K562 (cell line): ENCODE results near the gene HRAS. TPM values are rescaled to one million over a fixed set of nuclear protein-coding genes. Genes with fewer than 3 reads are reported as not detected.
A peak's percentile ranks its signal among the peaks of the same experiment; 100 is the strongest.

Experiments used
- ATAC-seq: fragments of 200-7000 bp; cut with Tn5 transposase; 3 replicates; pipeline ENCODE4 v1.9.1; 2020; ENCODE audit warnings: moderate library complexity
- BruUV-seq: library from RNA; stranded (reverse); fragments of 400-500 nt; replicated peaks from 2 replicates; lab custom pipeline; 2021; lab: Mats Ljungman, UMichigan
- CTCF ChIA-PET: fragments of 300-600 bp; formaldehyde crosslinking; extraction: SDS; loops from one replicate; lab custom pipeline; 2021; ENCODE audit warnings: low intra/inter-chr PET ratio; lab: Yijun Ruan, JAX
- POLR2A ChIA-PET: fragments of 300-600, 350-650 bp; sonication (Branson Sonifier 250); formaldehyde crosslinking; extraction: SDS; loops from one replicate; lab custom pipeline; 2021; ENCODE audit warnings: antibody characterized with exemption, inconsistent platforms; lab: Yijun Ruan, JAX
- DNase-seq, 4 experiments: peaks; one replicate each; pipeline versions ENCODE4 v3.0.0 to v3.0.0-alpha.2; 2011 to 2018; ENCODE audit warnings: low spot score in 3 of 4, mixed read lengths in 3 of 4; ENCODE audit errors: extremely low read depth in 1 of 4
- FAIRE-seq: peaks from 2 replicates; lab custom pipeline; 2011; peaks lifted over from hg19 to GRCh38; lab: Jason Lieb, UNC
- H2AFZ ChIP-seq: 2 replicates; pipeline ENCODE4 v1.6.0; 2011; ENCODE audit warnings: low read depth, low read length, control low read depth, inconsistent platforms
- H3K27ac ChIP-seq: fragments of 200-600 bp; 3 replicates; pipeline ENCODE4 v1.8.0; 2011; ENCODE audit warnings: low read depth, mild to moderate bottlenecking, control low read depth, inconsistent platforms, low read length, moderate library complexity, mixed read lengths; ENCODE audit errors: extremely low read depth
- H3K27me3 ChIP-seq, 2 experiments: fragments of 300-600 bp in 1 of 2; 2 replicates in 1 of 2; 3 replicates in 1 of 2; pipeline versions ENCODE4 v1.6.0 to v1.8.0; 2011; ENCODE audit warnings: inconsistent platforms in 2 of 2, low read length in 2 of 2, mild to moderate bottlenecking in 1 of 2, mixed read lengths in 1 of 2, moderate library complexity in 1 of 2; ENCODE audit not compliant: control insufficient read depth in 2 of 2, insufficient read depth in 2 of 2
- H3K36me3 ChIP-seq: fragments of 300-600 bp; 3 replicates; pipeline ENCODE4 v1.8.0; 2011; ENCODE audit warnings: mild to moderate bottlenecking, low read length, inconsistent platforms; ENCODE audit not compliant: control insufficient read depth, insufficient read depth
- H3K4me1 ChIP-seq, 2 experiments: fragments of 200-600 bp in 1 of 2; replicated peaks in 1 of 2; 2 replicates in 1 of 2; 3 replicates in 1 of 2; pipeline versions ENCODE4 v1.5.1 to v1.8.0; 2011; ENCODE audit warnings: inconsistent platforms in 2 of 2, low read length in 2 of 2, mild to moderate bottlenecking in 1 of 2, mixed read lengths in 1 of 2, moderate library complexity in 1 of 2; ENCODE audit not compliant: control insufficient read depth in 2 of 2, insufficient read depth in 2 of 2
- H3K4me2 ChIP-seq: 2 replicates; pipeline ENCODE4 v1.6.1; 2011; ENCODE audit warnings: low read length, control low read depth, inconsistent platforms, mixed read lengths; ENCODE audit not compliant: insufficient read depth
- H3K4me3 ChIP-seq: fragments of 200-600 bp; sonication (generic), shearing (Covaris generic); 2 replicates; pipeline ENCODE4 v1.5.1; 2016; ENCODE audit warnings: control low read depth, inconsistent platforms
- H3K79me2 ChIP-seq: fragments of 200-600 bp; 3 replicates; pipeline ENCODE4 v1.8.0; 2011; ENCODE audit warnings: low read length, inconsistent platforms; ENCODE audit not compliant: control insufficient read depth, insufficient read depth
- H3K9ac ChIP-seq, 2 experiments: 2 replicates each; pipeline versions ENCODE4 v1.6.0 to v1.6.1; 2011; ENCODE audit warnings: low read depth in 2 of 2, low read length in 2 of 2, control low read depth in 1 of 2, inconsistent platforms in 1 of 2, mild to moderate bottlenecking in 1 of 2, mixed read lengths in 1 of 2; ENCODE audit not compliant: insufficient read depth in 1 of 2
- H3K9me1 ChIP-seq: one replicate; pipeline ENCODE4 v1.6.0; 2011; ENCODE audit warnings: inconsistent platforms, mild to moderate bottlenecking, low read length, moderate library complexity; ENCODE audit not compliant: control insufficient read depth, insufficient read depth
- H3K9me3 ChIP-seq: replicated peaks from 2 replicates; pipeline ENCODE4 v1.5.1; 2011; ENCODE audit warnings: low read depth, low read length, inconsistent platforms; ENCODE audit not compliant: control insufficient read depth, insufficient read depth
- H4K20me1 ChIP-seq: replicated peaks from 2 replicates; pipeline ENCODE4 v1.6.1; 2011; ENCODE audit warnings: low read length, inconsistent platforms, mixed read lengths; ENCODE audit not compliant: control insufficient read depth, insufficient read depth
- CBFB ChIP-seq: sonication (generic); formaldehyde crosslinking; IDR thresholded peaks from 2 replicates; pipeline ENCODE4 v1.4.0; 2020; ENCODE audit warnings: mild to moderate bottlenecking, missing genetic modification reagents
- EWSR1 ChIP-seq: fragments of 450-650 bp; IDR thresholded peaks from 2 replicates; pipeline ENCODE4 v1.6.1; 2018; ENCODE audit warnings: borderline replicate concordance, mild to moderate bottlenecking, low read depth, moderate library complexity; ENCODE audit not compliant: partially characterized antibody
- GTF2A2 ChIP-seq: IDR thresholded peaks from 2 replicates; pipeline ENCODE4 v1.6.1; 2016; ENCODE audit warnings: mild to moderate bottlenecking, missing genetic modification characterization, missing compliant biosample characterization
- POLR2AphosphoS5 ChIP-seq: IDR thresholded peaks from 2 replicates; pipeline ENCODE4 v1.6.1; 2011; ENCODE audit warnings: mild to moderate bottlenecking, low read depth, low read length, moderate library complexity; ENCODE audit not compliant: control insufficient read depth, insufficient read depth
- PPARD ChIP-seq: fragments of 250-450 bp; sonication (Bioruptor Pico); IDR thresholded peaks from 2 replicates; pipeline ENCODE4 v1.8.0; 2022; ENCODE audit warnings: inconsistent platforms, mild to moderate bottlenecking, moderate library complexity
- STAT5A ChIP-seq: IDR thresholded peaks from 2 replicates; pipeline ENCODE4 v1.6.1; 2012; ENCODE audit warnings: low read length, inconsistent platforms, borderline replicate concordance
- TEAD4 ChIP-seq, 2 experiments: sonication (generic) in 1 of 2; formaldehyde crosslinking in 1 of 2; IDR thresholded peaks; 2 replicates each; pipeline versions ENCODE4 v1.6.1 to v1.8.0; 2012 to 2022; ENCODE audit warnings: borderline replicate concordance in 1 of 2, inconsistent platforms in 1 of 2, low read length in 1 of 2, mild to moderate bottlenecking in 1 of 2, missing genetic modification reagents in 1 of 2
- TGIF2 ChIP-seq: sonication (generic); formaldehyde crosslinking; IDR thresholded peaks from 2 replicates; pipeline ENCODE4 v1.8.1; 2022; ENCODE audit warnings: mild to moderate bottlenecking, missing genetic modification reagents, moderate library complexity
- THRAP3 ChIP-seq: fragments of 450-650 bp; IDR thresholded peaks from 2 replicates; pipeline ENCODE4 v1.6.1; 2016; ENCODE audit warnings: mild to moderate bottlenecking, inconsistent platforms, borderline replicate concordance
- XRCC3 ChIP-seq: fragments of 450-650 bp; IDR thresholded peaks from 2 replicates; pipeline ENCODE4 v1.6.1; 2017; ENCODE audit warnings: mild to moderate bottlenecking, moderate library complexity
- ZC3H4 ChIP-seq: sonication (generic); formaldehyde crosslinking; IDR thresholded peaks from 2 replicates; pipeline ENCODE4 v1.9.0; 2021; ENCODE audit warnings: missing genetic modification reagents, borderline replicate concordance
- ZNF507 ChIP-seq: conservative IDR thresholded peaks from 2 replicates; pipeline ENCODE4 v1.6.1; 2017; ENCODE audit warnings: missing genetic modification characterization, missing compliant biosample characterization
- ZNF707 ChIP-seq: fragments of 250-450 bp; sonication (Bioruptor Pico); conservative IDR thresholded peaks from 2 replicates; pipeline ENCODE4 v1.8.0; 2022; ENCODE audit warnings: inconsistent platforms, mild to moderate bottlenecking, moderate library complexity
- WGBS: fragments of 100-300 bp; shearing (Covaris generic); methylation state at CpG from one replicate; pipeline ENCODE4 v1.1.6; 2016; ENCODE audit warnings: low coverage, mixed read lengths; ENCODE audit not compliant: insufficient coverage; ENCODE audit errors: missing lambda C conversion rate; 5-methylcytosine and 5-hydroxymethylcytosine counted together
- in situ Hi-C: fragments of 300-500 bp; cut with MboI; formaldehyde crosslinking; loops from 4 replicates; pipeline ENCODE4 v1.15.0; 2018; ENCODE audit warnings: inconsistent platforms, mixed read lengths
- intact Hi-C: fragments of 100-400 bp; cut with micrococcal nuclease; formaldehyde crosslinking; loops from 2 replicates; pipeline ENCODE4 v1.14.2; 2022
- polyA plus RNA-seq, 8 experiments: library from polyadenylated mRNA; depleted of rRNA in 4 of 8; stranded (reverse) in 5 of 8; unstranded in 3 of 8; fragments of >200 nt; fragmentation: Nextera tagmentation in 2 of 8; fragmentation: Illumina TruSeq in 1 of 8; extraction: Ambion mirVana in 2 of 8; extraction: Trizol in 1 of 8; gene quantifications; 2 replicates each; pipeline versions ENCODE4 v1.2.1 to v1.2.3, GENCODE V29; 2011 to 2014; ENCODE audit warnings: inconsistent platforms in 1 of 8, missing spikeins in 1 of 8
- total RNA-seq, 7 experiments: library from RNA; depleted of rRNA in 6 of 7; stranded (reverse); fragments of >200 nt in 6 of 7; fragmentation: Illumina TruSeq in 2 of 7; extraction: Trizol in 2 of 7; gene quantifications; 2 replicates each; pipeline versions ENCODE4 v1.2.1 to v1.2.3, GENCODE V29; 2011 to 2021; ENCODE audit warnings: low replicate concordance in 1 of 7
- TF ChIP-seq, protein P1 (sequence below): fragments of 450-650 bp; formaldehyde crosslinking; IDR thresholded peaks from 2 replicates; pipeline ENCODE4 v1.4.0; 2020; ENCODE audit warnings: mild to moderate bottlenecking, moderate library complexity
- TF ChIP-seq, protein P2 (sequence below): conservative IDR thresholded peaks from 2 replicates; pipeline ENCODE4 v1.6.1; 2011; ENCODE audit warnings: low read depth, mild to moderate bottlenecking, low read length; ENCODE audit not compliant: control insufficient read depth

Gene HRAS
- total and polyA plus RNA-seq, 9 of the 15 experiments (the other 6 are each of a cell fraction or from before 2014, with no cell fraction given): 2.8 to 73.5 (median 29.6) TPM

DNA sequence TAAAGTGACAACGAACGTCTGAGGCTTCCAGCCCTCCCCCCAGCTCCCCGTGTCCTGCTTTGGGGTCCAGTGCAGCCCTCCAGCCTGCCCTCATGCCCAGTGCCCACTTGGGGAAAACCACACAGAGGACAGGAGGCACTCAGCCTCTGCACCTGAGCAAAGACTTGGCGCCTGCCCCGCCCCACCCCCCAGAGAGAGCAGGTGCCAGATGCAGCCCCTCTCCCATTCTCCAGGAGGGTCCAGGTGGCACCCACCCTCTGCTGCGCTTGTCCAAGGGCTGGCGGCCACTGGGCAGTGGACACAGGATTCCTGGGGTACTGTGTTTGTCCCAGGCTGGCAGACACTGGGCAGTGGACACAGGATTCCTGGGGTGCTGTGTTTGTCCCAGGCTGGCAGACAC lies 44.0 kb downstream of the HRAS start:
- 0 out of 4 replicates have a peak overlapping the region, but pooled peaks of 1 of the 2 experiments have one; percentile 26 for H3K9ac ChIP-seq
- H3K4me1 ChIP-seq: peaks cover 0 to 34% of the 10 kb centered on the region in 2 experiments; a peak in 2 of 5 replicates
- no peak overlapping the region for H3K27ac ChIP-seq
- DNase-seq (no peak), FAIRE-seq (no peak), ATAC-seq (no peak)
- no peaks in the 10 kb centered on the region for H4K20me1 ChIP-seq
- in situ Hi-C loops: no loop called here
- no peaks in the 10 kb centered on the region for H3K27me3 ChIP-seq
- no peaks in the 10 kb centered on the region for H3K9me1 ChIP-seq
- WGBS: 85% methylated on average over 6 of the region's 7 CpGs
- H3K9me3 ChIP-seq: no peaks in the 10 kb centered on the region
- H3K4me2 ChIP-seq: no peak overlapping the region
- H2AFZ ChIP-seq: no peak overlapping the region
- H3K4me3 ChIP-seq: no peak overlapping the region
- peaks cover 83% of the 10 kb centered on the region; the same call in 2 of the 3 replicates for H3K36me3 ChIP-seq
- no TSS peak for BruUV-seq
- no peak for TF ChIP-seq EWSR1
- TF ChIP-seq GTF2A2: no peak
- TF ChIP-seq CBFB (CRISPR knock-in tag): no peak
- TF ChIP-seq TEAD4 (IDR thresholded peaks at IDR 0.05; ENCODE audit: low read length): no peak
- no peak for TF ChIP-seq TEAD4 (CRISPR knock-in tag; IDR thresholded peaks at IDR 0.05; ENCODE audit: borderline replicate concordance)
- no peak for TF ChIP-seq POLR2AphosphoS5
- no peak for TF ChIP-seq STAT5A
- intact Hi-C loops: no loop called here
- POLR2A ChIA-PET: interaction anchor here (1.8 kb wide), 1 partner anchor 11 kb away, joined by 11 read pairs; no protein-coding TSS in a partner anchor
- CTCF ChIA-PET: no interaction called here
- no peaks in the 10 kb centered on the region for H3K79me2 ChIP-seq

DNA sequence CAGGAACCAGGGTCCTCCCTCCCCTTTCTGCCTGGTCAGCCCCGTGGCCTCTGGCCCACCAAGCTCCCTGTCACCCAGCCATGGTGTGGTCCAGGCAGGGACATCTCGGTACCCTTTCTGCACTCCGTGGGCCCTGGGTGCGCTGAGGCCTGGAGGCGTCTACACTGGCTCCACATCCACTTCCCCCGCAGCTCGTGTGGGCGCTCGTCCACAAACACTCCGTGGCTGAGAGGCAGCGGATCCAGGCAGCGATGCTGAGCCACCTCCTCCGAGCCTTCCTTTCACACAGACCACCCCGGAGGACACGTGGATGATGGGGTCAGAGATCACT lies 44.5 kb downstream of the HRAS start:
- FAIRE-seq (no peak), ATAC-seq (no peak), DNase-seq (no peak)
- Histone ChIP-seq H2AFZ (no peak overlapping the region), H3K9ac (no peak overlapping the region), H3K9me1 (no peaks in the 10 kb centered on the region), H4K20me1 (no peaks in the 10 kb centered on the region), H3K27me3 (no peaks in the 10 kb centered on the region), H3K4me2 (no peak overlapping the region), H3K79me2 (no peaks in the 10 kb centered on the region), H3K9me3 (no peaks in the 10 kb centered on the region), H3K36me3 (peaks cover 79% of the 10 kb centered on the region; the same call in 2 of the 3 replicates), H3K27ac (no peak overlapping the region), H3K4me3 (no peak overlapping the region), H3K4me1 (peaks cover 0 to 34% of the 10 kb centered on the region in 2 experiments; a peak in 2 of 5 replicates)
- no TSS peak for BruUV-seq
- POLR2A ChIA-PET: no interaction called here
- 95% methylated on average over 15 of the region's 15 CpGs for WGBS
- intact Hi-C loops: no loop called here
- CTCF ChIA-PET: no interaction called here
- in situ Hi-C loops: no loop called here
- TF ChIP-seq ZNF707 (CRISPR knock-in tag) (no peak), THRAP3 (no peak), ZNF507 (tag) (no peak), PPARD (no peak), ZC3H4 (CRISPR knock-in tag) (no peak), XRCC3 (no peak), TGIF2 (CRISPR knock-in tag) (no peak)
- TF ChIP-seq, protein P1, sequence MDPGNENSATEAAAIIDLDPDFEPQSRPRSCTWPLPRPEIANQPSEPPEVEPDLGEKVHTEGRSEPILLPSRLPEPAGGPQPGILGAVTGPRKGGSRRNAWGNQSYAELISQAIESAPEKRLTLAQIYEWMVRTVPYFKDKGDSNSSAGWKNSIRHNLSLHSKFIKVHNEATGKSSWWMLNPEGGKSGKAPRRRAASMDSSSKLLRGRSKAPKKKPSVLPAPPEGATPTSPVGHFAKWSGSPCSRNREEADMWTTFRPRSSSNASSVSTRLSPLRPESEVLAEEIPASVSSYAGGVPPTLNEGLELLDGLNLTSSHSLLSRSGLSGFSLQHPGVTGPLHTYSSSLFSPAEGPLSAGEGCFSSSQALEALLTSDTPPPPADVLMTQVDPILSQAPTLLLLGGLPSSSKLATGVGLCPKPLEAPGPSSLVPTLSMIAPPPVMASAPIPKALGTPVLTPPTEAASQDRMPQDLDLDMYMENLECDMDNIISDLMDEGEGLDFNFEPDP: no peak
- TF ChIP-seq, protein P2, sequence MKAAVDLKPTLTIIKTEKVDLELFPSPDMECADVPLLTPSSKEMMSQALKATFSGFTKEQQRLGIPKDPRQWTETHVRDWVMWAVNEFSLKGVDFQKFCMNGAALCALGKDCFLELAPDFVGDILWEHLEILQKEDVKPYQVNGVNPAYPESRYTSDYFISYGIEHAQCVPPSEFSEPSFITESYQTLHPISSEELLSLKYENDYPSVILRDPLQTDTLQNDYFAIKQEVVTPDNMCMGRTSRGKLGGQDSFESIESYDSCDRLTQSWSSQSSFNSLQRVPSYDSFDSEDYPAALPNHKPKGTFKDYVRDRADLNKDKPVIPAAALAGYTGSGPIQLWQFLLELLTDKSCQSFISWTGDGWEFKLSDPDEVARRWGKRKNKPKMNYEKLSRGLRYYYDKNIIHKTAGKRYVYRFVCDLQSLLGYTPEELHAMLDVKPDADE: no peak
